DMS 273 (cell line): ENCODE results near the gene NKPD1.
A peak's percentile ranks its signal among the peaks of the same experiment; 100 is the strongest.

Experiments
- DNase-seq: peaks from one replicate; lab custom pipeline; 2025; ENCODE audit not compliant: unreplicated experiment; lab: John Stamatoyannopoulos, UW

The NKPD1 gene

GRCh38 chr19:45156751-45157150, 4.0 kb downstream of the NKPD1 start:
- DNase-seq = no peak

- no peak for DNase-seq
Measured at GRCh38 chr19:45156011-45156630, 4.7 kb downstream of the NKPD1 start.

- DNase-seq = no peak
Measured at GRCh38 chr19:45154064-45154827, 6.5 kb downstream of the NKPD1 start.

- peak; percentile 61 for DNase-seq
Measured at GRCh38 chr19:45153339-45154063, 7.3 kb downstream of the NKPD1 start.

- DNase-seq = peak; percentile 84
Measured at GRCh38 chr19:45152504-45153338, 8.1 kb downstream of the NKPD1 start.

GRCh38 chr19:45151821-45152503, 8.8 kb downstream of the NKPD1 start:
- no peak for DNase-seq

GRCh38 chr19:45151320-45151719, 9.5 kb downstream of the NKPD1 start:
- peak; percentile 36 for DNase-seq

- no peak for DNase-seq
Measured at GRCh38 chr19:45150751-45151281, 10.0 kb downstream of the NKPD1 start.

- DNase-seq = no peak
Measured at GRCh38 chr19:45150180-45150579, 10.6 kb downstream of the NKPD1 start.

GRCh38 chr19:45149129-45149528, 11.7 kb downstream of the NKPD1 start:
- no peak for DNase-seq

GRCh38 chr19:45147835-45148676, 12.7 kb downstream of the NKPD1 start:
- peak; percentile 37 for DNase-seq

- no peak for DNase-seq
Measured at GRCh38 chr19:45146741-45147205, 14.0 kb downstream of the NKPD1 start.

- no peak for DNase-seq
Measured at GRCh38 chr19:45146251-45146650, 14.5 kb downstream of the NKPD1 start.

- no peak for DNase-seq
Measured at GRCh38 chr19:45145270-45146189, 15.3 kb downstream of the NKPD1 start.

- no peak for DNase-seq
Measured at GRCh38 chr19:45144431-45145269, 16.1 kb downstream of the NKPD1 start.

- DNase-seq = no peak
Measured at GRCh38 chr19:45142726-45143110, 18.1 kb downstream of the NKPD1 start.

GRCh38 chr19:45142016-45142725, 18.6 kb downstream of the NKPD1 start:
- DNase-seq = no peak
